ENCODE results near the gene OTUB1. TPM values are rescaled to one million over a fixed set of nuclear protein-coding genes. Genes with fewer than 3 reads are reported as not detected.

The OTUB1 gene
- total RNA-seq, 2 donors from 2014 or later: 60.0 to 86.4 TPM

DNA sequence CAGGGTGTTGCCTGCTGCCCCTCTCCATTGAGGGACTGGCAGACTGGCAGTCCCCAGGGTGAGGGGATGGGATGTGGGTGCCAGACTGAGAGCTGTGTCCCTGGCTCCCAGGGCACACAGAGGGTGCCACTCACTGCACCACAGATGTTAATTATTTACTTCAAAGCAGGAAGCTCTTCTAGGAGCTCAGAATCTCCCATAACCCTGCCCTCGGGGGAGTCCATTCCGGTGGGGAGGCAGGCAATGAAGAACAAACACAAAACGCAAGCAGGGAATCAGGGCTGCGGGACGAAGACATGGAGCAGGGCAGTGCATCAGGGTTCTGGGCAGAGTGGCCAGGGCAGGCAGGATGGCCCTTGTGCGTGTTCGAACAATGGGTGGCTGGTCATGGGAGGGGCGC lies 25.1 kb downstream of the OTUB1 start:
- peaks cover 0 to 15% of the 10 kb centered on the region in 2 donors for H3K36me3 Mint-ChIP-seq
- peaks cover 7 to 12% of the 10 kb centered on the region in 2 donors for H3K9me3 Mint-ChIP-seq
- ATAC-seq (no peak), DNase-seq (ENCODE audit: low spot score in 2 of 2) (no peak)
- H3K27ac Mint-ChIP-seq: no peak overlapping the region

DNA sequence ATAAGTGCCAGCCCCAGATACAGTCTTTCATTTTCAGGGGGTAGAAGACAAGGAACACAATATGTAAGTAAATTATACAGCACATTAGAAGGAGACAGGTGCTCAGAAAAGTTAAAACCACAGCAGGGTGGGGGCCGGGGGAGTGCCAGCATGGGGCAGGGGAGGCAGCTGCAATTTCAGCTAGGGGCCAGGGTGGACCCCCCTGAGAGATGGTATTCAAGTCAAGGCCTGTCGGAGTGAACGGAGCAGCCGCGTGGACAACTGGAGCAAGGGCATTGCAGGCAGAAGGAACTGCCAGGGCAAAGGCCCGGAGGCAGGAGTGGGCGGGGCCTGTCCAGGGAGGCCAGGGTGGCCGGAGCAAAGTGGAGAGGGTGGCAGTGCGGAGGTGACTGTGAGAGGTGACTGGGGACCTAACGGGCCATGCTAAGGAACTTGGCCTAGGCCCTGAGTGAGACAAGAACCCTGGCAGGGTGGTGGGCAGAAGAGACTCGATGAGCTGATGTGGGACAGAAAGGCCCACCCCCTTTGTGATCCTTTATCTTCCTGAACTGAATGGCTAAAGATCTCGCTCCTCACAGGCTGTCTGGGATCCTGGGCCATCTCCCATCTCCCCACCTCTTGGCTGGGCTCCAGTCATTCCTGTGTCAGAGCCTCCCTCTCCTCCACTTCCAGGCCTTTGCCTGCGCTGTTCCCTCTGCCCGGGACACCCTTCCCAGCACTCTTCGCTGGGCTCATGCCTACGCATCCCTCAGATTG lies 27.1 kb downstream of the OTUB1 start:
- peaks cover 0 to 15% of the 10 kb centered on the region in 2 donors for H3K36me3 Mint-ChIP-seq
- DNase-seq (ENCODE audit: low spot score in 2 of 2) (no peak), ATAC-seq (no peak)
- H3K9me3 Mint-ChIP-seq: peaks cover 7 to 12% of the 10 kb centered on the region in 2 donors
- no peak overlapping the region for H3K27ac Mint-ChIP-seq

DNA sequence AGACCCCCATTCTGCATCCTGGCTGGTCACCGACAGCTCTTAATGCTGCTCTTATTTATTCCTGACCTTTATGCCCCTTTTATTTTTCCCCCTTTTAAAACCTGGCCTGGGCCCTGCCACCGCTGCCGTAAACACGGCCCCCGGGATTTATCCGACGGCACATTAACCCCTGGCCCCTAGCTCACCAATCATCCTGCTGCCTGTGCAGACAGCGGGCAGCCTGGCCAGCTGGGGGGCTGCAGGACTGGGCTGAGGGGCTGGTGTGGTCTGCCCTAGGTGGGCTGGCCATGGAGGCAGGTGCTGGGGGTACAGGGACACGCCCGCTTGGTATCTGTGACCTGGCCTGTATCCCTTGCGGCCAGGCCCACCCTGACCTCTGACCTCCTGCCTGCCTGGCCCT lies 28.1 kb downstream of the OTUB1 start:
- DNase-seq (ENCODE audit: low spot score in 2 of 2): no peak
- H3K9me3 Mint-ChIP-seq: peaks cover 7 to 12% of the 10 kb centered on the region in 2 donors
- H3K36me3 Mint-ChIP-seq: peaks cover 0 to 15% of the 10 kb centered on the region in 2 donors

DNA sequence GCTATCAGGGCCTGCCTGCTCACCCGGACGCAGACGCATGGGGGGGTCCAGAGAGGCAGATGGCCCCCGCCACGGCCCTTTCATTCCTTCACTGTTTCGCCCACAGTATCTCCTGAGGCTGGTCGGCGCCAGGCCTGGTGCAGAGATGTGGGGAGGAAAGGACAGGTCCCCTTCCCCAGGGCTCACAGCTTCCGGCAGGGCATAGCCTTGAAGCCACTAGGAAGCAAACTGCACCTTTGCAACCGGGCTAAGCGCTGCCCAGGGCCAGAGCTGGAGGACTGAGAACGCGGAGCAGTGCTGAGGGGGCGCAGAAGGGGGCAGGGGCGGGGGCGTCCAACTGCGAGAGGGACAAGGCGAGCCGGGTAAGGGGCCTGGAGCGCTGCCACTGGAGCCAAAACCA lies 29.3 kb downstream of the OTUB1 start:
- peaks cover 0 to 10% of the 10 kb centered on the region in 2 donors for H3K36me3 Mint-ChIP-seq
- H3K27ac Mint-ChIP-seq: no peak overlapping the region
- ATAC-seq (no peak), DNase-seq (ENCODE audit: low spot score in 2 of 2) (no peak)
- H3K9me3 Mint-ChIP-seq: peaks cover 3 to 8% of the 10 kb centered on the region in 2 donors

More for the DNA sequence above, 28.1 kb downstream of the OTUB1 start:
- no peak overlapping the region for H3K27ac Mint-ChIP-seq
- ATAC-seq: no peak

DNA sequence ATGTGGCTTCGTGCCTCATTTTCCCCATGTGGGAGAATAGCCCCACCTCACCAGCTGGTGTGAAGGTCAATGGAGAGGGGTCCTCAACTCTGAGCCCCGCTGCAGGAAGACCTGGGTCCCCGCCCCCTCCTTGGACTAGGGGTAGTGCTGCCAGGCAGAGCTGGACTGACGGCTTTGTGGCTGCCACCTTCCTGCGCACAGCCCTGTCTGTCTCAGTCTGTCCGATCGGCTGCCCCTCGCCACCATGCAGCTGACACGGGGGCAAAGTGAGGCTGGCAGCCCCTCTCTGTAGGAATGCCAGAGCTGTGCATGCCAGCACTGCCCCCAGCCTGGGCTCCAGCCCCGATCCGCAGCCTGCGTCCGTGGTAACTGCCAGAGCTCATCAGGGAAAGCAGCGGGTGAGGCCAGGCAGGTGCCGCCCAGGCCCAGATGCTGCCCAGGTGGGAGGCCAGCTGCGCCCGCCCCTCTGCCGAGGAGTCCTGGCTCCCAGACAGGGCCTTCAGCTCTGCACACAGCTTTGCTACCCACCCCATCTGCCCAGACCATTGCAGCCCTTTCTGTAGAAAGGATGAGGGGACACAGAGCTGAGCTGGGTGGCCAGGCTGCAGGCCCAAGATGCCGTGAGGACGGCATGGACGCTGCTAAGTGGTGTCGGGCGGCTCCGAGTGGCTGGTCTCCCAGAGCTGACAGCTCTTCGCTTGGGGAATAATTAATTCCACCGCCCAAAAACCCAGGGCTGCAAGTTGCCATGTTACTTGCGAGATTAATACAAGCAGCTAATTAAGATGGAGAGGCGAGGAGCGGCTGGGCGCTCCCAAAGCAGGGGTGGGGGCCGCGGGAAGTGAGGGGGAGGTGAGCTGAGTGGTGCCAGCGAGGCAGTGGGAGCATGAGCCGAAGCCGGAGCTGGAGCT lies 30.0 kb downstream of the OTUB1 start:
- peaks cover 0 to 3% of the 10 kb centered on the region in 2 donors for H3K36me3 Mint-ChIP-seq
- no peak for ATAC-seq
- no peak overlapping the region for H3K27ac Mint-ChIP-seq
- peaks cover 0 to 1% of the 10 kb centered on the region in 2 donors for H3K9me3 Mint-ChIP-seq
- DNase-seq (ENCODE audit: low spot score in 2 of 2): no peak

DNA sequence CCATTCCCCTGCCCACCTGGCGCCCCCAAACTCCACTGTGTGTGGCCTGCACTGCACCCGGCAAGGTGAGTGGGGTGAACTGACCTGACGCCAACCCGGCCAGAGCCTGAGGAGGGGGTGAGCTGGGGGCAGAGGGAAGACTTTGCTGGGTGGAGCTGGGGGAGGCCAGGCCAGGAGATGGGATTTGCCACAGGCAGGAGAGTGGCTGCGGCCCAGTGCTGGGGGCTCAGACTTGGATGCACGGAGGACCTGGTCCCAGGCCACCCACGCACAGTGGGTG lies 31.6 kb downstream of the OTUB1 start:
- Mint-ChIP-seq H3K36me3 (no peaks in the 10 kb centered on the region), H3K9me3 (no peaks in the 10 kb centered on the region), H3K27ac (no peak overlapping the region)
- ATAC-seq (no peak), DNase-seq (ENCODE audit: low spot score in 2 of 2) (no peak)

DNA sequence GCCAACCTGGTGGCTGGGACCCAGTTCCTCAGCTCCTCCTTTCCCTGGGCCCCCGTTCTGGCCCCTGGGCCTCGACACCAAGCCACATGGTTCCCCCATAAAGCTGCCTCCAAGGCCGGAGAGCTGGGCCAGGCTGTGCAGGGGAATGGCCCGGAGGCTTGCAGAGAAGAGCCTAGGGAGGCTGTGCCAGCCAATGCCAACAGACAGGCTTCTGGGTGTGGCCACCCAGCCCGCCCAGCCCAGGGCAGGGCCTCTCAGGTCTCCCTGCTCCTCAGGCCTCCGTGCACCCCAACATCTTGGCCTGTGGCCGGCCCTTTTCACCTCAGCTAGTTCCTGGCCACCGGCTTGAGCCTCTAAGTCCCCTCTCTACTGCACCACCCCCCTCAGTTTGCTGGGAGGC lies 32.1 kb downstream of the OTUB1 start:
- H3K36me3 Mint-ChIP-seq: no peaks in the 10 kb centered on the region
- no peak for DNase-seq (ENCODE audit: low spot score in 2 of 2)
- no peak for ATAC-seq
- no peak overlapping the region for H3K27ac Mint-ChIP-seq
- no peaks in the 10 kb centered on the region for H3K9me3 Mint-ChIP-seq

DNA sequence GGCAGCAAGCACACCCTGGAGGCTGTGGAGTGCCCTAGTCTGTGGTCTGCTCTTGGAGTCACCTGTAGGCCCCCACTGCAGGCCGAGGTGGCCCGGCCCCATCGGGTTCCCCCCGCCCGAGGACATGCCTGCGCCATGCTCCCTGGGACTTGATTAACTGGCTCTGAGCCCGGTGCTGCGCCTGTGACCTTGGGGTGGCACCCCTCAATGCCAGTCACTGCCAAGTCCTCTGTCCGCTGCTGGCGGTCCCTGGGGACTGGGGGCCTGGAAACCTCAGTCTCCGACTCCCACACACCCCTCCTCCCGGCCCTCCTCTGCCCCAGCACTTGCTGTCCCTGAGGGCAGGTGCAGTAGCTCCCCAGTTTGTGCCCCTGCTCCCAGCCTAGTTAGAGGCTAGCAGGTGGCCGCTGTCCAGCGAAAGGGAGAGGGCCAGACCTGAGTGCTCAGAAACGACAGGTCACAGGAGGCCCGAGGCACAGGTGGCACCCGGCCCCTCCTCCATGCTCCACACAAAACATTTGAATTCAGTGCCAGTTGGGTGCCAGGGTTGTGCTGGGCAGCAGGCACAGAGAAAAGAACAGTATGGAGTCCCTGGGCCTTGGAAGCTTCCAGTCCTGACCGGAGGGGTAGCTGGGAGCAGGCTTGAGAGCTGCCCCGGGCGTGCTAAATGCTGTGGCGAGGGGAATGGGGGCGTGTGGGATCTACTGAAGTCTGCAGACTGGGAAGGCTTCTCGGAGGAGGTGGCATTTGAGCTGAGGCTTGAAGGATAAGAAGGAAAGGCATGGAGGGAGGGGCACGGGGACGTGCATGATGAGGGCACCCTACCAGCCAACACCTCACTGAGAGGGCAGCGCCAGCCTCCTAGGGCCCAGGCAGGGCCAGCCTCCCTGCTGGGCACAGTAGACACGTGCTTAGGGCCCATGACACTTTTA lies 33.1 kb downstream of the OTUB1 start:
- Mint-ChIP-seq H3K27ac (no peak overlapping the region), H3K36me3 (no peaks in the 10 kb centered on the region)

DNA sequence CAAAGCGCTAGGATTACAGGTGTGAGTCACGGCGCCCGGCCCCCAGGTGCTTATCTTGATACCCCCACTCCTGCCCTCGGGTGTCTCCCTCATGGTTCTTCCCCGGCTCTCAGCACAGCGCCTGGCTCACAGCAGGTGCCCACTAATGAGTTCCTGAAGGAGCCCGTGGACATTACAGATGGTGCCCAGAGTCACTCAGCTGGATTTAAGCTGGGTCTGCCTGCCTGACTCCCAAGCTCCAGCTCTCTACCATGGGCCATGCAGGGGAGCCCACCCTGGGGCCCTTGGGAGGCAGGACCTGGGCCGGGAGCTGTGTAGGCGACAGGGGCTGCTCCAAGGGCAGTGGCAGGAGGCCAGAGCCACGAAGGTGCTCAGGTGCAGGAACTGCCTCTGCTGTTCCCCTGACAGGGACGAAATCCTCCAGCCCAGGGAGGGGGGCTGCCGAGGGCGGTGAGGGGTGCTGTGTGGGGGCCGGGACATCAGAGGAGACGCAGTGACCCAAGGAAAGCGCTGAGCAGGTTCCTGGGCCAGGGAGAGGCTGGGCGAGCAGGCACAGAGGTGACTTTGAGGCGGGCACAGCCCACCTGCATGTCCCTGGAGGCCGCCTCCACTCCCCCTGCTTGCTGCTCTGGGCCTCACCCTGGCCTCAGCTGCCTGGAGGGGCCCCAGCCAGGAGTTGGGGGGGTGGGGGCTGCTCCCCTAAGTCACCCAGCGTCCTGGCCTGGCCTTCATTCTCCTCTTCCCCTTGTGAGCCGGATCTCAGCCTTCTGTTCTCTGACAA lies 34.9 kb downstream of the OTUB1 start:
- no peaks in the 10 kb centered on the region for H3K9me3 Mint-ChIP-seq
- no peaks in the 10 kb centered on the region for H3K36me3 Mint-ChIP-seq
- no peak overlapping the region for H3K27ac Mint-ChIP-seq
- DNase-seq (ENCODE audit: low spot score in 2 of 2) (no peak), ATAC-seq (no peak)

More for the DNA sequence above, 33.1 kb downstream of the OTUB1 start:
- no peak for ATAC-seq
- H3K9me3 Mint-ChIP-seq: no peaks in the 10 kb centered on the region
- DNase-seq (ENCODE audit: low spot score in 2 of 2): no peak

DNA sequence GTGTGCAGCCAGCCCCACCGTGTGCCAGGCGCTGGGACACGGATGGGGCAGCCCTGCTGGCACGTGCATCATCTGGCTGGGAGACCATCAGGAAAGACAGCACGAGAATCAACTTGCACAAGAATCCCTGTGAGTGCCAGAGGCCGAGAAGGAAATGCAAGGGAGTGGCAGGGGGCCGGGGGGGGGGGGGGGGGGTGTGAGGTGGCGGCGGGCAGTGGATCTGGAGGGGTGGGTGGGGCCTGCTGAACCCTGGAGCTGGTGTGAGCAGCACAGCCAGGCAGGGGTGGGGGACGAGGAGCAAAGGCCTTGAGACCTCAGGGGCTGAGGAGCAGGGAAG lies 35.5 kb downstream of the OTUB1 start:
- ATAC-seq (no peak), DNase-seq (ENCODE audit: low spot score in 2 of 2) (no peak)
- Mint-ChIP-seq H3K9me3 (no peaks in the 10 kb centered on the region), H3K27ac (no peak overlapping the region), H3K36me3 (no peaks in the 10 kb centered on the region)

DNA sequence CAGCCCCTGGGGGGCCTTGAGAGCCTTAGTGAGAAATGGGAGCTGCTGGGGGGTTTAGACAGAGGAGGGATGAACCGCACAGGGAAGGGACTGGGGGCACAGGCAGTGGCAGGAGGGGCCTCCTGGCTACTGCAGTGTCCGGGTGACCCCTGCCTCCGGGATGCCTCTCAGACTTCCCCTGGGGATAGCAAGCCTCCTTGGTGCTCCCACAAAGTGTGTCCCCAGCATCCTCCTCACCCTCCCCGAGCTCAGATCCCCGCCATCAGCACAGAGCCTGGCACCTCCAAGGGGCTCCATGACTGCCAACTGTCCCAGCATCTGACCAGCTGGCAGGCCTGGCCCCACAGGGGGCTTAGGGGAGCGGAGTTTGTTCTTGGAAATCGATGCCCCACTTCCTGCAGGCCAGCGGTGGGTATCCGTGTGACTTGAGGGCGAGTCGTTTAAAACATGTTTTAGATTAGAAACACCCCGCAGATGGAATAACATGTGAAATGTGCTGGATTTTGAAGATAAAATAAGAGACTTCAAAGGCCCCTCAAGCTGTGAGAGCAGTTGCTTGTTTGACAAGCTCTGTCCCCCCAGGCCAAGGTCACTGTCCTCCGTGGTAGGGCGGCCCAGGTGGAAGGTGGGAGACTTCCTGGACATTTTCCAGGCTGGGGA lies 36.0 kb downstream of the OTUB1 start:
- Mint-ChIP-seq H3K36me3 (no peaks in the 10 kb centered on the region), H3K27ac (no peak overlapping the region), H3K9me3 (no peaks in the 10 kb centered on the region)
- DNase-seq (ENCODE audit: low spot score in 2 of 2): no peak
- no peak for ATAC-seq

DNA sequence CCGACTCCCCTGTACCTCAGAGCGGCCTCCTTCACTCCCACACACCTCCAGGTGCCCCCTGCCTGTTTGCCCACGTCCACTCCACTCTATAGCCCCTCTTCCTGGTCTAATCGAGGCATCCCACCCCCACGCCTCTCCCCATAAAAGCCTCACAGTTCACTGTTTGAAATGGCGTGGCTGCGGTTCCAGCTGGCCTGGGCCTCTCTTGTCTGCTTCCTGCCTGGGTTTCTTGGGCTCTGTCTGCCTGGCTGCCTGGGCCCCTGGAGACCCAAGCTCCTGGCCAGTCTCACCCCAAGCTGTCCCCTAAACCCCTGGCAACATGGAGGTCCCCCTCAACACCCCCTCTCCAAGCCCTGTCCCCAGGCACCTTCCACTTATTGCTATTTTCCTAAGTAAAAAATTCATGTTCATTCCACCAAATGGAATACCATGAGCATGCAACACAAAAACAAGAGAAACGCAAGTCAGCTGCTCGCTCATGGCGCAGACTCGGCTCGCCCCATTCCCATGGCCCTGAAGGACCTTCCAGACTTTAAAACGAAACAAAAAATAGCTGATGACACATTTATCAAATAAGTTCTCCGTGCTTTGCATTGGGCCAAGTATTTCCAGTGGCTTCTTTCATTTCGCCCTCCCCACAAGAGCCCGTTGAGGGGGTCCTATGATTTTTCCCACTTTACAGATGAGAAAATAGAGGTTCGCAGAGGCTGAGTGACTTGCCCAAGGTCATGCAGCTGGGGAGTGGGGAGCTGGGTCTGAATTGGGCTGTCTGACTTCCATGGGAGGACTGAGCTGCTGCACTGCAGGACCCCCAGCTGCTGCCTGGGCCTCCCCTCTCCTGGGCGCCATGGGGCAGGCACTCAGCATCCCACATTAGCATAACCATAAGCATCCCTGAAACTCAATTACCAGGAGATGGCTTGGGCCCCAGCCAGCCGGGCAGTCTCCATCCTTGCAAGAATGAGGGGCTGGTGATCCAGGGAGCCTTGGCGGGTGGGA lies 37.8 kb downstream of the OTUB1 start:
- DNase-seq (ENCODE audit: low spot score in 2 of 2) (no peak), ATAC-seq (no peak)
- H3K36me3 Mint-ChIP-seq: no peaks in the 10 kb centered on the region
- H3K9me3 Mint-ChIP-seq: no peaks in the 10 kb centered on the region
- peak overlapping the region in 1 of 2 donors; percentile 19 for H3K27ac Mint-ChIP-seq

DNA sequence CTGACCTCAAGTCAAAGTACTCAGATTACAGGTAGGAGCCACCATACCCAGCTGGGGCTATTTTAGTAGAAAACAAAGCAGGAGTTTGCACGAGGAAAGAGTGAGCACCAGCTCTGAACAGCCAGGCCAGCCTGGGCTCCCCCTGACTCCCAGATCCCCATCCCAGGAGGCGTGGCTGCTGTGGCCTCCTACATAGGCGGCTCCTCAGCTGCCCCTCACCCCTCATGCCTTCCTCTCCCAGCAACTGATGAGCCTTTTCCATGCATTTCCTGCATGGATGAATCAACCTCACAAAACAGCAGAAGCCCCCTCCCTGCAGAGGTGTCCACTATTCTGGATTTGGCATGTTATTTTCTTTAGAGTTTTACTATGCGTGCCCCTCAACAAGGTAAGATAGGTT lies 39.0 kb downstream of the OTUB1 start:
- no peak for ATAC-seq
- Mint-ChIP-seq H3K27ac (no peak overlapping the region), H3K36me3 (no peaks in the 10 kb centered on the region), H3K9me3 (no peaks in the 10 kb centered on the region)
- no peak for DNase-seq (ENCODE audit: low spot score in 2 of 2)

DNA sequence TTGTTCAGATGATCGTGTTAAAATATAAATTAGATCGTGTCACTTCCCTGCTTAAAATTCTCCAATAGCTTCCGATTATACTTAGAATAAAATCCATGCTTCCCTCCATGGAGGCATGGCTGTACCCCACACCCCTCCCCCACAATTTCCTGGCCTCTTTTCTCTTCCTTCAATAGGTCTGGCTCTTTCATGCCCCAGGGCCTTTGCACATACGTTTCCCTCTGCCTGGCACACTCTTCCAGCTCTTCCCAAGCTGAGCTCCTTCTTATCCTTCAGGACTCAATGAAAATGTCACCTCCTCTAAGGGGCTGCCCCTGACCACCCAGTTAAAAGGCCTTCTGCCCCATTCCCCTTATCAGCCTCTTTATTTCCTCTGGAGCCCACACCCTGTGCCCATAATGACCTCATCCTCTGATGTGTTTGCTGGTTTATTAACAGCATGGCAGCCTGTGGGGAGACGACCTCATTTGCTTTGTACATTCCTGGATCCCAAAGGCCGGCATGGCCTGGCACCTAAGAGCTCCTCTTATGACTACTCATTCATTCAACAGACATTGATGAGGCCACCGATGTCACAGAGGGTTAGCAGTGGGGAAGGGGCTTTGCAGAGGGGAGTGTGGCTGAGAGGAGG lies 40.5 kb downstream of the OTUB1 start:
- no peaks in the 10 kb centered on the region for H3K36me3 Mint-ChIP-seq
- ATAC-seq: no peak
- H3K27ac Mint-ChIP-seq: no peak overlapping the region
- no peak for DNase-seq (ENCODE audit: low spot score in 2 of 2)
- H3K9me3 Mint-ChIP-seq: no peaks in the 10 kb centered on the region
